Measurements from ENCODE around the gene CEL. TPM values are rescaled to one million over a fixed set of nuclear protein-coding genes. Genes with fewer than 3 reads are reported as not detected.

CEL gene
- total and polyA plus RNA-seq, 9 donors, result 1.3 to 13.6 (median 2.8) TPM

DNA sequence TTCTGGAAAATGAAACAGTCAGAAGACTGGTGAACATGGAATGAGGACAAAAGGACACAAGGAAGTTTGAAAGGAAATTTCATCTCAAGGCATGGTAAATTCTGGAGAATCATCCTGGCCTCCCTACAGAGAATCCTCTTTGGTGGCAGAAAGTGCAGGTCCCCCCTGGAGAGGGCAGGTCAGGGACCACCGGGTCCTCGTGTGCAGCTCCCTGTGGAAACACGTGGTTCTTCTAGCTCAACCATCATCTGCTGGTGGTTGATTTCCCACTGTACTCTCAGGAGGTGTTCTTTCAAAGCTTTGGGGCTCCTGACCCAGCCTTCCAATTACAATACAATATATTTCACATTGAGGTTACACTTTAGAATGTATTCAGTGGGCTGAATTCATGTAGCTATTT lies 33.6 kb upstream of the CEL start:
- H3K4me1 ChIP-seq (ENCODE audit: insufficient read depth), result peaks cover 12% of the 10 kb centered on the region
- H3K36me3 ChIP-seq, result no peaks in the 10 kb centered on the region
- no peak for DNase-seq
- no peak for TF ChIP-seq POLR2A (IDR thresholded peaks at IDR 0.05)
- TF ChIP-seq, protein P1, sequence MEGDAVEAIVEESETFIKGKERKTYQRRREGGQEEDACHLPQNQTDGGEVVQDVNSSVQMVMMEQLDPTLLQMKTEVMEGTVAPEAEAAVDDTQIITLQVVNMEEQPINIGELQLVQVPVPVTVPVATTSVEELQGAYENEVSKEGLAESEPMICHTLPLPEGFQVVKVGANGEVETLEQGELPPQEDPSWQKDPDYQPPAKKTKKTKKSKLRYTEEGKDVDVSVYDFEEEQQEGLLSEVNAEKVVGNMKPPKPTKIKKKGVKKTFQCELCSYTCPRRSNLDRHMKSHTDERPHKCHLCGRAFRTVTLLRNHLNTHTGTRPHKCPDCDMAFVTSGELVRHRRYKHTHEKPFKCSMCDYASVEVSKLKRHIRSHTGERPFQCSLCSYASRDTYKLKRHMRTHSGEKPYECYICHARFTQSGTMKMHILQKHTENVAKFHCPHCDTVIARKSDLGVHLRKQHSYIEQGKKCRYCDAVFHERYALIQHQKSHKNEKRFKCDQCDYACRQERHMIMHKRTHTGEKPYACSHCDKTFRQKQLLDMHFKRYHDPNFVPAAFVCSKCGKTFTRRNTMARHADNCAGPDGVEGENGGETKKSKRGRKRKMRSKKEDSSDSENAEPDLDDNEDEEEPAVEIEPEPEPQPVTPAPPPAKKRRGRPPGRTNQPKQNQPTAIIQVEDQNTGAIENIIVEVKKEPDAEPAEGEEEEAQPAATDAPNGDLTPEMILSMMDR (IDR thresholded peaks at IDR 0.05), result no peak
- no peak for TF ChIP-seq EP300 (IDR thresholded peaks at IDR 0.05)
- no peaks in the 10 kb centered on the region for H3K9me3 ChIP-seq
- H3K27ac ChIP-seq, result no peak overlapping the region
- WGBS, 3 donors, result 66 to 74% (median 71%) methylated on average over 3 of the region's 3 CpGs
- H3K4me3 ChIP-seq, result no peak overlapping the region
- intact Hi-C loops (cut with DNase I), result no loop called here
- no peaks in the 10 kb centered on the region for H3K27me3 ChIP-seq

- TF ChIP-seq, protein P1 (IDR thresholded peaks at IDR 0.05), result no peak
- TF ChIP-seq POLR2A (IDR thresholded peaks at IDR 0.05) (no peak), EP300 (IDR thresholded peaks at IDR 0.05) (no peak)
- no peak for DNase-seq
Measured at GRCh38 chr9:133029994-133030316, 31.8 kb upstream of the CEL start.

DNA sequence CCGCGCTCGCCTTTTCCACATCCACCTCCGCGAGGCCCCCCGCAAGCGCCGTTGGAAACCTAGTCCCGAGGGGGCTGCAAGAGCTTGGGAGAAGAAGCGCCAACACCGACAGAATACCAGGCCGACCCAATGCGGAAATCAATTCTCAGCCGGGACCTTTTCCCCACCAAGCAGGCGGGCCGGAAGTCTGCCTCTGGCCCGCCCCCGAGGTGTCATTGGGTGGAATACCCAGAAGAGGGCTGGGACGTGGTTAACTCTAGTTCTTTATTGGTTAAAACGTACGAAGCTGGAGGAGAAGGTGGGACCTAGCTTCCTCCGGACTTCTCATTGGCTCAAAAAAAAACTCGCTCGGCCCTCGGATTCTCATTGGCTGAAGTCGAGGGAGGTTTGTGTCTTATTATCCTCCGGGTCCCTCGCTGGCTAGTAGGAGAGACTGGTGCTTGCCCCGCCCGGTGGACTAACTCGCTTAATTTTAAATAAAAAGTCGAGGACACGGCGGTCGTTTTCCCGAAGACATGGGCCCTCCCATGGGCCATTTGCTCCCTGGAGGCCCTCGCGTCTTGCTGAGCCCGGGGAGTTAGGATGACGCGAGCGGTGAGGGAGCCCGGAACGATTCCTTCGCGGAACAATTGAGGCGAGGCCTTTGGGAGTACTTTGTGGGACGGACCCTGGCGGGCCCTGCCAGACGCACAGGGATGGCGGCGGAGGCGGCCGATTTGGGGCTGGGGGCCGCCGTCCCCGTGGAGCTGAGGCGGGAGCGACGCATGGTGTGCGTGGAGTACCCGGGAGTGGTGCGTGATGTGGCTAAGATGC lies 31.3 kb upstream of the CEL start, which contains the start of gene GTF3C5:
Gene GTF3C5 (plus strand): TSS at position 681 of the 813 bp plus-strand sequence. CDS start 15 bp downstream, at position 696.
- intact Hi-C loops (cut with DNase I), result no loop called here
- 0% methylated on average over 54 to 63 of the region's 63 CpGs for WGBS, 3 donors
- Histone ChIP-seq H3K36me3 (no peaks in the 10 kb centered on the region), H3K27me3 (no peaks in the 10 kb centered on the region), H3K9me3 (no peaks in the 10 kb centered on the region), H3K4me3 (peak within 1 kb of the TSS; percentile 98), H3K27ac (peak within 1 kb of the TSS; percentile 79 to 85), H3K4me1 (ENCODE audit: insufficient read depth) (peaks cover 12% of the 10 kb centered on the region)
- TF ChIP-seq POLR2A (IDR thresholded peaks at IDR 0.05), result peak; percentile 32
- TF ChIP-seq EP300 (IDR thresholded peaks at IDR 0.05), result no peak
- TF ChIP-seq, protein P1 (IDR thresholded peaks at IDR 0.05), result peak in 1 of 3 donors; percentile 18
- peak; percentile 87 to 92 (median 89) for DNase-seq

More at GRCh38 chr9:133029994-133030316, 31.8 kb upstream of the CEL start:
- Histone ChIP-seq H3K27me3 (no peaks in the 10 kb centered on the region), H3K4me1 (ENCODE audit: insufficient read depth) (peaks cover 12% of the 10 kb centered on the region), H3K4me3 (peak overlapping the region; percentile 98), H3K27ac (peak overlapping the region in 1 of 2 donors; percentile 49), H3K9me3 (no peaks in the 10 kb centered on the region), H3K36me3 (no peaks in the 10 kb centered on the region)
- intact Hi-C loops (cut with DNase I), result no loop called here
- 0% methylated on average over 3 to 28 of the region's 28 CpGs for WGBS, 3 donors

- Histone ChIP-seq H3K27me3 (no peaks in the 10 kb centered on the region), H3K9me3 (no peaks in the 10 kb centered on the region), H3K4me3 (peak overlapping the region; percentile 98), H3K36me3 (no peaks in the 10 kb centered on the region), H3K27ac (peak overlapping the region; percentile 79 to 85), H3K4me1 (ENCODE audit: insufficient read depth) (peaks cover 12% of the 10 kb centered on the region)
- 1% methylated on average over 16 of the region's 16 CpGs for WGBS, 3 donors
- no peak for TF ChIP-seq POLR2A (IDR thresholded peaks at IDR 0.05)
- TF ChIP-seq, protein P1 (IDR thresholded peaks at IDR 0.05), result no peak
- TF ChIP-seq EP300 (IDR thresholded peaks at IDR 0.05), result no peak
- intact Hi-C loops (cut with DNase I), result no loop called here
- no peak for DNase-seq
Measured at GRCh38 chr9:133031130-133031422, 30.7 kb upstream of the CEL start.
